B cell (primary cell): Measurements from ENCODE around the gene GUCY1A1. TPM values are rescaled to one million over a fixed set of nuclear protein-coding genes. Genes with fewer than 3 reads are reported as not detected.

ENCODE experiments used
- ATAC-seq: fragments of 200-7000 bp; cut with Tn5 transposase; one replicate; pipeline ENCODE4 v1.10.0; 2021; ENCODE audit warnings: low read depth, mild to moderate bottlenecking, moderate number of reproducible peaks, moderate library complexity
- CTCF ChIA-PET: fragments of 350-600 bp; sonication (Branson Sonifier 250); formaldehyde crosslinking; loops from one replicate; lab custom pipeline; 2021; ENCODE audit warnings: antibody characterized with exemption, inconsistent platforms; lab: Charles Lee
- POLR2A ChIA-PET: fragments of 350-600 bp; sonication (Branson Sonifier 250); formaldehyde crosslinking; loops from one replicate; lab custom pipeline; 2021; ENCODE audit warnings: antibody characterized with exemption; lab: Charles Lee
- DNase-seq: peaks from one replicate; pipeline ENCODE4 v3.0.0; 2013
- H2AFZ ChIP-seq: 2 replicates; pipeline ENCODE4 v1.6.1; 2012; ENCODE audit warnings: mild to moderate bottlenecking, low read depth, low read length; ENCODE audit not compliant: insufficient read depth, poor library complexity, severe bottlenecking
- H3K27ac ChIP-seq, 2 donors: 1 replicate in 1 of 2; 2 replicates in 1 of 2; pipeline ENCODE4 v1.5.1; 2012 to 2013; ENCODE audit warnings: low read length in 2 of 2, mild to moderate bottlenecking in 2 of 2, moderate library complexity in 1 of 2
- H3K27me3 ChIP-seq, 4 experiments: fragments of 200-600 bp in 1 of 4; sonication (generic) in 1 of 4; replicated peaks in 1 of 4; 1 replicate in 2 of 4; 2 replicates in 2 of 4; pipeline versions ENCODE4 v1.6.1 to v1.7.0; 2013 to 2016; ENCODE audit warnings: low read length in 3 of 4, mild to moderate bottlenecking in 2 of 4, mixed read lengths in 1 of 4, moderate library complexity in 1 of 4; ENCODE audit not compliant: insufficient read depth in 4 of 4, control insufficient read depth in 3 of 4; ENCODE audit errors: control extremely low read depth in 1 of 4
- H3K36me3 ChIP-seq, 2 experiments: replicated peaks in 1 of 2; 1 replicate in 1 of 2; 2 replicates in 1 of 2; pipeline versions ENCODE4 v1.6.1 to v1.7.1; 2013; ENCODE audit warnings: low read length in 1 of 2; ENCODE audit not compliant: insufficient read depth in 2 of 2, control insufficient read depth in 1 of 2; ENCODE audit errors: control extremely low read depth in 1 of 2, extremely low read depth in 1 of 2
- H3K4me1 ChIP-seq, 2 donors: fragments of 200-600 bp in 1 of 2; sonication (generic) in 1 of 2; 1 replicate in 1 of 2; 2 replicates in 1 of 2; pipeline versions ENCODE4 v1.5.1 to v1.6.1; 2013 to 2017; ENCODE audit warnings: low read length in 2 of 2; ENCODE audit not compliant: control insufficient read depth in 2 of 2, insufficient read depth in 2 of 2
- H3K4me2 ChIP-seq: replicated peaks from 2 replicates; pipeline ENCODE3; 2012; ENCODE audit warnings: mild to moderate bottlenecking, low read depth, low read length; ENCODE audit not compliant: poor library complexity, severe bottlenecking
- H3K4me3 ChIP-seq, 5 experiments: fragments of 200-600 bp in 1 of 5; sonication (generic) in 1 of 5; 1 replicate in 3 of 5; 2 replicates in 2 of 5; pipeline versions ENCODE4 v1.5.1 to v1.7.0; 2011 to 2016; ENCODE audit warnings: low read length in 4 of 5, mild to moderate bottlenecking in 4 of 5, low read depth in 2 of 5, control low read depth in 1 of 5, moderate library complexity in 1 of 5; ENCODE audit not compliant: insufficient read depth in 1 of 5; ENCODE audit errors: control extremely low read depth in 1 of 5, extremely low read depth in 1 of 5
- H3K79me2 ChIP-seq: fragments of 200-600 bp; sonication (generic); one replicate; pipeline ENCODE4 v1.6.0; 2016; ENCODE audit warnings: low read length; ENCODE audit not compliant: control insufficient read depth, insufficient read depth
- H3K9ac ChIP-seq: fragments of 200-600 bp; sonication (generic); 2 replicates; pipeline ENCODE4 v1.6.1; 2017; ENCODE audit warnings: mild to moderate bottlenecking, low read length, moderate library complexity
- H3K9me3 ChIP-seq, 3 donors: one replicate each; pipeline versions ENCODE4 v1.6.1 to v1.7.1; 2013; ENCODE audit warnings: low read length in 2 of 3; ENCODE audit not compliant: control insufficient read depth in 2 of 3, insufficient read depth in 1 of 3; ENCODE audit errors: control extremely low read depth in 1 of 3
- H4K20me1 ChIP-seq: 2 replicates; pipeline ENCODE4 v1.6.0; 2012; ENCODE audit warnings: mild to moderate bottlenecking, low read length; ENCODE audit not compliant: insufficient read depth, control insufficient read depth, poor library complexity, severe bottlenecking
- H3K27ac Mint-ChIP-seq: one replicate; pipeline ENCODE4 v1.8.0; 2021; ENCODE audit warnings: mixed read lengths
- H3K27me3 Mint-ChIP-seq: one replicate; pipeline ENCODE4 v1.8.0; 2021; ENCODE audit warnings: mixed read lengths
- H3K4me1 Mint-ChIP-seq: one replicate; pipeline ENCODE4 v1.8.0; 2021; ENCODE audit warnings: mixed read lengths
- H3K4me3 Mint-ChIP-seq: one replicate; pipeline ENCODE4 v1.8.0; 2021; ENCODE audit warnings: mixed read lengths
- H3K9me3 Mint-ChIP-seq: one replicate; pipeline ENCODE4 v1.8.0; 2022; ENCODE audit warnings: mixed read lengths; ENCODE audit not compliant: insufficient read depth
- EZH2 ChIP-seq: IDR thresholded peaks from 2 replicates; pipeline ENCODE4 v1.6.1; 2012; ENCODE audit warnings: borderline replicate concordance, low read depth, mild to moderate bottlenecking, moderate library complexity, low read length; ENCODE audit not compliant: insufficient read depth, poor library complexity, severe bottlenecking
- WGBS: methylation state at CpG from one replicate; pipeline ENCODE4 v1.1.5; 2013; ENCODE audit warnings: missing lambda C conversion rate; ENCODE audit not compliant: insufficient coverage; 5-methylcytosine and 5-hydroxymethylcytosine counted together
- intact Hi-C: fragments of 100-400 bp; cut with micrococcal nuclease; formaldehyde crosslinking; loops from one replicate; pipeline ENCODE4 v1.10.0; 2022
- polyA plus RNA-seq: library from polyadenylated mRNA; depleted of rRNA; stranded (reverse); fragments of >200 nt; gene quantifications from 2 replicates; pipeline ENCODE4 v1.2.3, GENCODE V29; 2012
- total RNA-seq, 2 donors: library from RNA; stranded (reverse); fragments of 120-200 nt in 1 of 2; gene quantifications; 1 replicate in 1 of 2; 2 replicates in 1 of 2; pipeline versions ENCODE4 v1.2.3 to v1.2.4, GENCODE V29; 2013 to 2022
- TF ChIP-seq, protein P1 (sequence below): fragments of 200-600 bp; IDR thresholded peaks from one replicate; pipeline ENCODE4 v1.8.0; 2022; ENCODE audit warnings: antibody characterized with exemption, mild to moderate bottlenecking

The GUCY1A1 gene
- total and polyA plus RNA-seq, 2 donors (not counting 1 experiment from before 2014, with no cell fraction given): 0.12 to 0.25 TPM

- Mint-ChIP-seq H3K9me3 (no peaks in the 10 kb centered on the region), H3K4me1 (no peaks in the 10 kb centered on the region), H3K27ac (no peak overlapping the region), H3K27me3 (no peaks in the 10 kb centered on the region), H3K4me3 (no peak overlapping the region)
- Histone ChIP-seq H3K4me2 (no peak overlapping the region), H3K36me3 (no peaks in the 10 kb centered on the region), H3K9ac (no peak overlapping the region), H2AFZ (no peak overlapping the region), H4K20me1 (no peaks in the 10 kb centered on the region), H3K27ac (no peak overlapping the region), H3K27me3 (no peaks in the 10 kb centered on the region), H3K4me3 (no peak overlapping the region), H3K9me3 (no peaks in the 10 kb centered on the region), H3K4me1 (no peaks in the 10 kb centered on the region), H3K79me2 (no peaks in the 10 kb centered on the region)
- intact Hi-C loops: no loop called here
- ChIA-PET POLR2A (no interaction called here), CTCF (no interaction called here)
- 60% methylated on average over 1 of the region's 2 CpGs for WGBS
- ATAC-seq (no peak), DNase-seq (no peak)
- no peak for TF ChIP-seq EZH2
- TF ChIP-seq, protein P1, sequence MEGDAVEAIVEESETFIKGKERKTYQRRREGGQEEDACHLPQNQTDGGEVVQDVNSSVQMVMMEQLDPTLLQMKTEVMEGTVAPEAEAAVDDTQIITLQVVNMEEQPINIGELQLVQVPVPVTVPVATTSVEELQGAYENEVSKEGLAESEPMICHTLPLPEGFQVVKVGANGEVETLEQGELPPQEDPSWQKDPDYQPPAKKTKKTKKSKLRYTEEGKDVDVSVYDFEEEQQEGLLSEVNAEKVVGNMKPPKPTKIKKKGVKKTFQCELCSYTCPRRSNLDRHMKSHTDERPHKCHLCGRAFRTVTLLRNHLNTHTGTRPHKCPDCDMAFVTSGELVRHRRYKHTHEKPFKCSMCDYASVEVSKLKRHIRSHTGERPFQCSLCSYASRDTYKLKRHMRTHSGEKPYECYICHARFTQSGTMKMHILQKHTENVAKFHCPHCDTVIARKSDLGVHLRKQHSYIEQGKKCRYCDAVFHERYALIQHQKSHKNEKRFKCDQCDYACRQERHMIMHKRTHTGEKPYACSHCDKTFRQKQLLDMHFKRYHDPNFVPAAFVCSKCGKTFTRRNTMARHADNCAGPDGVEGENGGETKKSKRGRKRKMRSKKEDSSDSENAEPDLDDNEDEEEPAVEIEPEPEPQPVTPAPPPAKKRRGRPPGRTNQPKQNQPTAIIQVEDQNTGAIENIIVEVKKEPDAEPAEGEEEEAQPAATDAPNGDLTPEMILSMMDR: no peak
Measured at GRCh38 chr4:155688860-155689259, 22.2 kb downstream of the GUCY1A1 start.

DNA sequence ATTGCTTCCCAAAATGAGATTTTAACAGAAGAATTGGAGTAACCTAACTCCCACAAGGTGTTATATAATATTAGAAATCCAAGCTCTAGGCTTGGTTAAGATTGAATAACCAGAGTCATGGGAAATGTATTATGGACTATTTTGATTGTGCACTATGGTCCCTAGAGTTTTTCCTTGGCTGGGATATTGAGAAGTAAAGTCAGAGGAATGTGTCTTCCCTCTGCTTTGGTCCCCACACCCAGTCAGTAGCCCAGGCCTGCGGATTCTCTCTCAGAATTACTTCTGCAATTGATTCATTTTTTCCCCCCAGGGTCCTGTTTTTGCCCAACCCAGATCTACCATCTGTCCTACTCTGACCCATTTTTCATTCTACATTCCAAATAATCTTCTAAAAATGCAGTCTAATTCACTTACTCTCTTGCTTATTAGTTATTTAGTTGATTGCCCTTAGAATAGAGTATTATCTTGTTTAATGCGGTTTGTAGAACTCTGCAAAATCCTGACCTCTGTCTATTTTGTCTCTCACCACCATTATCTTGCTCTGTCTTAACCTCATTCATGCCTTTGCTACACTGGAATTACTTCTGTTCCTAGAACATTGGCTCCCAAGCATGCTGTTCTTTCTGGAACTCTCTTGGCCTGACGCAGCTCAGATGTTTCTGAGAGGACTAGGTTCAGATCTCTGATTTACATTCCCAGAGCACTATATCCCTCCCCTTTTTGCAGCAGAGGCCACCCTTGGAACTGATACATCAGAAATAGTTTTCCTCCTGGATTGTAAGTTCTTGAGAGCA lies 23.6 kb downstream of the GUCY1A1 start:
- no peak for ATAC-seq
- 85% methylated on average over 2 of the region's 3 CpGs for WGBS

More for the DNA sequence above, 23.6 kb downstream of the GUCY1A1 start:
- intact Hi-C loops: no loop called here
- Histone ChIP-seq H3K79me2 (no peaks in the 10 kb centered on the region), H3K9ac (no peak overlapping the region), H3K36me3 (no peaks in the 10 kb centered on the region), H3K27me3 (no peaks in the 10 kb centered on the region), H3K4me1 (no peaks in the 10 kb centered on the region), H3K27ac (no peak overlapping the region), H3K9me3 (no peaks in the 10 kb centered on the region), H3K4me2 (no peak overlapping the region), H4K20me1 (no peaks in the 10 kb centered on the region), H3K4me3 (no peak overlapping the region), H2AFZ (no peak overlapping the region)
- H3K9me3 Mint-ChIP-seq: no peaks in the 10 kb centered on the region
- no peak overlapping the region for H3K27ac Mint-ChIP-seq
- no peak for DNase-seq
- ChIA-PET CTCF (no interaction called here), POLR2A (no interaction called here)
- no peaks in the 10 kb centered on the region for H3K4me1 Mint-ChIP-seq
- H3K4me3 Mint-ChIP-seq: no peak overlapping the region
- TF ChIP-seq, protein P1: no peak
- no peak for TF ChIP-seq EZH2
- H3K27me3 Mint-ChIP-seq: no peaks in the 10 kb centered on the region
